DOHH2 (cell line): ENCODE results near the gene PLAAT4.
"Not testable (repeated sequence)": the region's sequence is repeated elsewhere in the genome, so short reads cannot be mapped to it uniquely, and the experiment has no call there.

ENCODE experiments used
- EZH2phosphoT487 ChIP-seq: fragments of 200-600 bp; sonication (generic); IDR thresholded peaks from 2 replicates; pipeline ENCODE4 v1.6.1; 2017; ENCODE audit warnings: borderline replicate concordance, mild to moderate bottlenecking, antibody characterized with exemption, low read length, moderate library complexity, mixed read lengths
- TF ChIP-seq, protein P1 (sequence below): fragments of 200-600 bp; sonication (generic); IDR thresholded peaks from one replicate; pipeline ENCODE4 v1.5.1; 2014; ENCODE audit warnings: antibody characterized with exemption, mild to moderate bottlenecking, low read depth, low read length; ENCODE audit not compliant: poor library complexity, severe bottlenecking

DNA sequence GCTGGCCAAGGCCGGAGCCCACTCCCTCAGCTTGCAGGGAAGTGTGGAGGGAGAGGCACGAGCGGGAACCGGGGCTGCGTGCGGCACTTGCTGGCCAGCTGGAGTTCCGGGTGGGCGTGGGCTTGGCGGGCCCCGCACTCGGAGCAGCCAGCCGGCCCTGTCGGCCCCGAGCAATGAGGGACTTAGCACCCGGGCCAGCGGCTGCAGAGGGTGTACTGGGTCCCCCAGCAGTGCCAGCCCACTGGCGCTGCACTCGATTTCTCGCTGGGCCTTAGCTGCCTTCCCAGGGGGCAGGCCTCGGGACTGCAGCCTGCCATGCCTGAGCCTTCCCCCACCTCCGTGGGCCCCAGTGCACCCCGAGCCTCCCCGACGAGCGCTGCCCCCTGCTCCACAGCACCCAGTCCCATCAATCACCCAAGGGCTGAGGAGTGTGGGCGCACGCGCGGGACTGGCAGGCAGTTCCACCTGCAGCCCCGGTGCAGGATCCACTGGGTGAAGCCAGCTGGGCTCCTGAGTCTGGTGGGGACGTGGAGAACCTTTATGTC, 13.6 kb downstream of the PLAAT4 start:
- TF ChIP-seq, protein P1, sequence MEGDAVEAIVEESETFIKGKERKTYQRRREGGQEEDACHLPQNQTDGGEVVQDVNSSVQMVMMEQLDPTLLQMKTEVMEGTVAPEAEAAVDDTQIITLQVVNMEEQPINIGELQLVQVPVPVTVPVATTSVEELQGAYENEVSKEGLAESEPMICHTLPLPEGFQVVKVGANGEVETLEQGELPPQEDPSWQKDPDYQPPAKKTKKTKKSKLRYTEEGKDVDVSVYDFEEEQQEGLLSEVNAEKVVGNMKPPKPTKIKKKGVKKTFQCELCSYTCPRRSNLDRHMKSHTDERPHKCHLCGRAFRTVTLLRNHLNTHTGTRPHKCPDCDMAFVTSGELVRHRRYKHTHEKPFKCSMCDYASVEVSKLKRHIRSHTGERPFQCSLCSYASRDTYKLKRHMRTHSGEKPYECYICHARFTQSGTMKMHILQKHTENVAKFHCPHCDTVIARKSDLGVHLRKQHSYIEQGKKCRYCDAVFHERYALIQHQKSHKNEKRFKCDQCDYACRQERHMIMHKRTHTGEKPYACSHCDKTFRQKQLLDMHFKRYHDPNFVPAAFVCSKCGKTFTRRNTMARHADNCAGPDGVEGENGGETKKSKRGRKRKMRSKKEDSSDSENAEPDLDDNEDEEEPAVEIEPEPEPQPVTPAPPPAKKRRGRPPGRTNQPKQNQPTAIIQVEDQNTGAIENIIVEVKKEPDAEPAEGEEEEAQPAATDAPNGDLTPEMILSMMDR, result not testable (repeated sequence)
- not testable (repeated sequence) for TF ChIP-seq EZH2phosphoT487
